ENCODE measurements around the gene SLC6A11.

Gene SLC6A11

GRCh38 chr3:10950476-10951294, 134.7 kb downstream of the SLC6A11 start:
- no peak overlapping the region for H3K14ac ChIP-seq (ENCODE audit: low read length in 2 of 2)
- no peak overlapping the region for H3K4ac ChIP-seq (ENCODE audit: low read depth in 1 of 2, low read length in 2 of 2)
- 53% methylated on average over 12 of the region's 12 CpGs for WGBS
- no peak overlapping the region for H4K91ac ChIP-seq (ENCODE audit: low read length)
- no peak overlapping the region for H2AFZ ChIP-seq (ENCODE audit: low read depth, low read length)
- no peak overlapping the region for H3K4me3 ChIP-seq (ENCODE audit: insufficient read depth in 1 of 2, low read depth in 1 of 2, low read length in 2 of 2)
- no peak overlapping the region for H2BK5ac ChIP-seq (ENCODE audit: low read depth, low read length, poor library complexity, severe bottlenecking)
- H4K8ac ChIP-seq (ENCODE audit: low read length): no peak overlapping the region
- no peak overlapping the region for H2BK12ac ChIP-seq (ENCODE audit: low read length in 2 of 2)
- no peak overlapping the region for H3K18ac ChIP-seq (ENCODE audit: low read depth in 1 of 2, low read length in 2 of 2)
- no peak overlapping the region for H2AK5ac ChIP-seq (ENCODE audit: low read length, severe bottlenecking)
- H3K36me3 ChIP-seq (ENCODE audit: control insufficient read depth in 1 of 2, insufficient read depth in 2 of 2, low read depth in 1 of 2, low read length in 2 of 2): no peaks in the 10 kb centered on the region
- no peaks in the 10 kb centered on the region for H3K79me1 ChIP-seq (replicated peaks; ENCODE audit: low read length, poor library complexity, severe bottlenecking)
- peaks cover 7% of the 10 kb centered on the region for H3K4me1 ChIP-seq (ENCODE audit: control insufficient read depth, insufficient read depth, low read depth, low read length)
- peak; percentile 15 for DNase-seq
- peaks cover 11 to 85% of the 10 kb centered on the region in 2 experiments for H3K27me3 ChIP-seq (ENCODE audit: control insufficient read depth in 1 of 2, insufficient read depth in 1 of 2, low read length in 2 of 2)
- no peak overlapping the region for H3K4me2 ChIP-seq (ENCODE audit: low read length, poor library complexity, severe bottlenecking)
- no peaks in the 10 kb centered on the region for H3K9me3 ChIP-seq (ENCODE audit: control insufficient read depth, low read length)
- no peak overlapping the region for H2BK15ac ChIP-seq (ENCODE audit: low read depth, poor library complexity, severe bottlenecking)
- H3K27ac ChIP-seq (ENCODE audit: low read length, poor library complexity, severe bottlenecking): no peak overlapping the region
- H3K23ac ChIP-seq (ENCODE audit: low read length in 2 of 2): no peak overlapping the region
- H2BK120ac ChIP-seq (ENCODE audit: low read depth, low read length): no peak overlapping the region
- no peak overlapping the region for H3K9ac ChIP-seq (ENCODE audit: low read length)

- H4K91ac ChIP-seq (ENCODE audit: low read length): no peak overlapping the region
Observed at GRCh38 chr3:10951295-10951926, 135.4 kb downstream of the SLC6A11 start.

GRCh38 chr3:10952525-10952924, 136.5 kb downstream of the SLC6A11 start:
- no peak overlapping the region for H3K18ac ChIP-seq (ENCODE audit: low read depth in 1 of 2, low read length in 2 of 2)

More at GRCh38 chr3:10951295-10951926, 135.4 kb downstream of the SLC6A11 start:
- H2BK15ac ChIP-seq (ENCODE audit: low read depth, poor library complexity, severe bottlenecking): no peak overlapping the region
- no peak overlapping the region for H4K8ac ChIP-seq (ENCODE audit: low read length)
- H3K79me1 ChIP-seq (replicated peaks; ENCODE audit: low read length, poor library complexity, severe bottlenecking): no peaks in the 10 kb centered on the region
- H2BK5ac ChIP-seq (ENCODE audit: low read depth, low read length, poor library complexity, severe bottlenecking): no peak overlapping the region
- WGBS: 60% methylated on average over 7 of the region's 7 CpGs
- H3K4me1 ChIP-seq (ENCODE audit: control insufficient read depth, insufficient read depth, low read depth, low read length): peaks cover 14% of the 10 kb centered on the region
- no peak overlapping the region for H2AFZ ChIP-seq (ENCODE audit: low read depth, low read length)
- H2BK120ac ChIP-seq (ENCODE audit: low read depth, low read length): no peak overlapping the region
- H3K23ac ChIP-seq (ENCODE audit: low read length in 2 of 2): no peak overlapping the region
- H3K18ac ChIP-seq (ENCODE audit: low read depth in 1 of 2, low read length in 2 of 2): no peak overlapping the region
- H3K4me3 ChIP-seq (ENCODE audit: insufficient read depth in 1 of 2, low read depth in 1 of 2, low read length in 2 of 2): no peak overlapping the region
- no peak overlapping the region for H2BK12ac ChIP-seq (ENCODE audit: low read length in 2 of 2)
- H3K9ac ChIP-seq (ENCODE audit: low read length): no peak overlapping the region
- no peaks in the 10 kb centered on the region for H3K9me3 ChIP-seq (ENCODE audit: control insufficient read depth, low read length)
- H3K4me2 ChIP-seq (ENCODE audit: low read length, poor library complexity, severe bottlenecking): no peak overlapping the region
- H3K36me3 ChIP-seq (ENCODE audit: control insufficient read depth in 1 of 2, insufficient read depth in 2 of 2, low read depth in 1 of 2, low read length in 2 of 2): no peaks in the 10 kb centered on the region
- no peak overlapping the region for H3K14ac ChIP-seq (ENCODE audit: low read length in 2 of 2)
- H2AK5ac ChIP-seq (ENCODE audit: low read length, severe bottlenecking): no peak overlapping the region
- no peak overlapping the region for H3K27ac ChIP-seq (ENCODE audit: low read length, poor library complexity, severe bottlenecking)
- no peak overlapping the region for H3K4ac ChIP-seq (ENCODE audit: low read depth in 1 of 2, low read length in 2 of 2)
- H3K27me3 ChIP-seq (ENCODE audit: control insufficient read depth in 1 of 2, insufficient read depth in 1 of 2, low read length in 2 of 2): peaks cover 11 to 85% of the 10 kb centered on the region in 2 experiments
- no peak for DNase-seq

GRCh38 chr3:10954740-10955139, 138.7 kb downstream of the SLC6A11 start:
- Histone ChIP-seq H3K4ac (ENCODE audit: low read depth in 1 of 2, low read length in 2 of 2) (no peak overlapping the region), H2BK5ac (ENCODE audit: low read depth, low read length, poor library complexity, severe bottlenecking) (no peak overlapping the region), H3K4me2 (ENCODE audit: low read length, poor library complexity, severe bottlenecking) (no peak overlapping the region), H2AK5ac (ENCODE audit: low read length, severe bottlenecking) (no peak overlapping the region), H3K36me3 (ENCODE audit: control insufficient read depth in 1 of 2, insufficient read depth in 2 of 2, low read depth in 1 of 2, low read length in 2 of 2) (no peaks in the 10 kb centered on the region), H3K79me1 (replicated peaks; ENCODE audit: low read length, poor library complexity, severe bottlenecking) (no peaks in the 10 kb centered on the region), H3K18ac (ENCODE audit: low read depth in 1 of 2, low read length in 2 of 2) (no peak overlapping the region), H3K14ac (ENCODE audit: low read length in 2 of 2) (no peak overlapping the region), H2BK15ac (ENCODE audit: low read depth, poor library complexity, severe bottlenecking) (no peak overlapping the region), H3K27me3 (ENCODE audit: control insufficient read depth in 1 of 2, insufficient read depth in 1 of 2, low read length in 2 of 2) (peaks cover 6 to 82% of the 10 kb centered on the region in 2 experiments), H2BK120ac (ENCODE audit: low read depth, low read length) (no peak overlapping the region), H4K91ac (ENCODE audit: low read length) (no peak overlapping the region), H3K27ac (ENCODE audit: low read length, poor library complexity, severe bottlenecking) (no peak overlapping the region), H3K23ac (ENCODE audit: low read length in 2 of 2) (no peak overlapping the region), H2BK12ac (ENCODE audit: low read length in 2 of 2) (no peak overlapping the region), H3K4me1 (ENCODE audit: control insufficient read depth, insufficient read depth, low read depth, low read length) (peaks cover 25% of the 10 kb centered on the region), H2AFZ (ENCODE audit: low read depth, low read length) (no peak overlapping the region), H3K9me3 (ENCODE audit: control insufficient read depth, low read length) (no peaks in the 10 kb centered on the region), H3K4me3 (ENCODE audit: insufficient read depth in 1 of 2, low read depth in 1 of 2, low read length in 2 of 2) (no peak overlapping the region), H3K9ac (ENCODE audit: low read length) (no peak overlapping the region), H4K8ac (ENCODE audit: low read length) (no peak overlapping the region)
- DNase-seq: no peak
- 76% methylated on average over 3 of the region's 3 CpGs for whole genome bisulfite sequencing

More at GRCh38 chr3:10952525-10952924, 136.5 kb downstream of the SLC6A11 start:
- Histone ChIP-seq H3K14ac (ENCODE audit: low read length in 2 of 2) (no peak overlapping the region), H3K36me3 (ENCODE audit: control insufficient read depth in 1 of 2, insufficient read depth in 2 of 2, low read depth in 1 of 2, low read length in 2 of 2) (no peaks in the 10 kb centered on the region), H3K4me1 (ENCODE audit: control insufficient read depth, insufficient read depth, low read depth, low read length) (peaks cover 19% of the 10 kb centered on the region), H3K4me2 (ENCODE audit: low read length, poor library complexity, severe bottlenecking) (no peak overlapping the region), H2BK5ac (ENCODE audit: low read depth, low read length, poor library complexity, severe bottlenecking) (no peak overlapping the region), H3K4ac (ENCODE audit: low read depth in 1 of 2, low read length in 2 of 2) (no peak overlapping the region), H2AK5ac (ENCODE audit: low read length, severe bottlenecking) (no peak overlapping the region), H4K8ac (ENCODE audit: low read length) (no peak overlapping the region), H2BK120ac (ENCODE audit: low read depth, low read length) (no peak overlapping the region), H3K9ac (ENCODE audit: low read length) (no peak overlapping the region), H3K27me3 (ENCODE audit: control insufficient read depth in 1 of 2, insufficient read depth in 1 of 2, low read length in 2 of 2) (peaks cover 11 to 83% of the 10 kb centered on the region in 2 experiments), H3K23ac (ENCODE audit: low read length in 2 of 2) (no peak overlapping the region), H3K9me3 (ENCODE audit: control insufficient read depth, low read length) (no peaks in the 10 kb centered on the region), H2BK15ac (ENCODE audit: low read depth, poor library complexity, severe bottlenecking) (no peak overlapping the region), H3K4me3 (ENCODE audit: insufficient read depth in 1 of 2, low read depth in 1 of 2, low read length in 2 of 2) (no peak overlapping the region), H4K91ac (ENCODE audit: low read length) (no peak overlapping the region), H2BK12ac (ENCODE audit: low read length in 2 of 2) (no peak overlapping the region), H3K79me1 (replicated peaks; ENCODE audit: low read length, poor library complexity, severe bottlenecking) (no peaks in the 10 kb centered on the region), H3K27ac (ENCODE audit: low read length, poor library complexity, severe bottlenecking) (no peak overlapping the region), H2AFZ (ENCODE audit: low read depth, low read length) (no peak overlapping the region)
- WGBS: 51% methylated on average over 3 of the region's 3 CpGs
- no peak for DNase-seq
